ENCODE results near the gene ZNF350.

DNA sequence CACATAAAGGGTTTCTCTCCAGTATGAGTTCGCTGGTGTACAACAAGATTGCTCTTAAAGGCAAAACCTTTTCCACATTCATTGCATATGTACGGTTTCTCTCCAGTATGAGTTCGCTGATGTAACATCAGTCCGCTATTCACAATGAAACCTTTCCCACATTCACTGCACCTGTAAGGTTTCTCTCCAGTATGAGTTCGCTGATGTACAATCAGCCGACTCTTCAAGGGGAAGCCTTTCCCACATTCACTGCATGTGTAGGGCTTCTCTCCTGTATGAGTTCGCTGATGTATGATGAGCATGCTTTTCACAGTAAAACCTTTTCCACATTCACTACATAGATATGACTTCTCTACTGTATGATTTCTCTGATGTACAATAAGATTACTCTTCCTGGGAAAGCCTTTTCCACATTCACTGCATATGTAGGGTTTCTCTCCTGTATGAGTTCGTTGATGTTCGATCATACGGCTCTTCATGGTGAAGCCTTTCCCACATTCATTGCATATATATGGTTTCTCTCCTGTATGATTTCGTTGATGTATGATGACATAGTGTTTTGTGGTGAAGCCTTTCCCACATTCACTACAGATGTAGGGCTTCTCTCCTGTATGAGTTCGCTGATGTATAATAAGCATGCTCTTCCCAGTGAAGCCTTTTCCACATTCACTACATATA, 47.5 kb upstream of the ZNF350 start:
- no peak for TF ChIP-seq EZH2 (IDR thresholded peaks at IDR 0.05; ENCODE audit: borderline replicate concordance, insufficient read depth, low read depth, low read length, poor library complexity, severe bottlenecking)
- TF ChIP-seq, protein P1, sequence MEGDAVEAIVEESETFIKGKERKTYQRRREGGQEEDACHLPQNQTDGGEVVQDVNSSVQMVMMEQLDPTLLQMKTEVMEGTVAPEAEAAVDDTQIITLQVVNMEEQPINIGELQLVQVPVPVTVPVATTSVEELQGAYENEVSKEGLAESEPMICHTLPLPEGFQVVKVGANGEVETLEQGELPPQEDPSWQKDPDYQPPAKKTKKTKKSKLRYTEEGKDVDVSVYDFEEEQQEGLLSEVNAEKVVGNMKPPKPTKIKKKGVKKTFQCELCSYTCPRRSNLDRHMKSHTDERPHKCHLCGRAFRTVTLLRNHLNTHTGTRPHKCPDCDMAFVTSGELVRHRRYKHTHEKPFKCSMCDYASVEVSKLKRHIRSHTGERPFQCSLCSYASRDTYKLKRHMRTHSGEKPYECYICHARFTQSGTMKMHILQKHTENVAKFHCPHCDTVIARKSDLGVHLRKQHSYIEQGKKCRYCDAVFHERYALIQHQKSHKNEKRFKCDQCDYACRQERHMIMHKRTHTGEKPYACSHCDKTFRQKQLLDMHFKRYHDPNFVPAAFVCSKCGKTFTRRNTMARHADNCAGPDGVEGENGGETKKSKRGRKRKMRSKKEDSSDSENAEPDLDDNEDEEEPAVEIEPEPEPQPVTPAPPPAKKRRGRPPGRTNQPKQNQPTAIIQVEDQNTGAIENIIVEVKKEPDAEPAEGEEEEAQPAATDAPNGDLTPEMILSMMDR (IDR thresholded peaks at IDR 0.05) = no peak
